ENCODE measurements around the gene TRPM7. TPM values are rescaled to one million over a fixed set of nuclear protein-coding genes. Genes with fewer than 3 reads are reported as not detected.
"Not testable (repeated sequence)": the region's sequence is repeated elsewhere in the genome, so short reads cannot be mapped to it uniquely, and the experiment has no call there.

Gene TRPM7
- total RNA-seq, 1 experiment from 2014 or later, result 40.2 TPM

DNA sequence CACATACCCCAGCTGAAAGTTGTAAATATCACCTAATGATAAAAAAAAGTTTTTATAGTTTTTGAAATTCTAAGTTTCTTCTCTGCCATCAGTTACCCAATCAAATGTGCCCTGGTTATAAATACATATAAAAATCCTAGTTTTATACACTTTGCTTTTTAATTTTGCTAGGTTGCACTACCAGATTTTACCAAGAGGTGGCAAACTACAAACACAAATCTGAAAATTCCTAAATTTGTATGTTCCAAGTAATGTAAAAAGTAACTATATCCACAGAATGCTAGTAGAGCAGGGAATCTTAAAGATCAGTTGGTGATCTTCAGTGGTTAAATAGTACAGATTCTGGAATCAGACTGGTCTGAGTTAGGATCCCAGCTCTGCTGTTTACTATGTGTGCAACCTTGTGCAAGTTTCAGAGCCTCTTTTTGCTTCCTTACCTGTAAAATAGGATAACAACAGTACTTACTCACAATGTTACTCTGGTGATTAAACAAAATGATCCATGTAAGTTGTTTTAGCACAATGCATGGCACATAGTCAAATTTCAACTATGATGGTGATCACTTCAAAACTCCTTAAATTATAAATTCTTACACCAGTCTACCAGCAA lies 11.0 kb downstream of the TRPM7 start:
- no peak for DNase-seq (ENCODE audit: extremely low read depth, low read depth)

- no peak for DNase-seq (ENCODE audit: extremely low read depth, low read depth)
These were observed 16.5 kb downstream of the TRPM7 start for GRCh38 chr15:50670115-50670514.

DNA sequence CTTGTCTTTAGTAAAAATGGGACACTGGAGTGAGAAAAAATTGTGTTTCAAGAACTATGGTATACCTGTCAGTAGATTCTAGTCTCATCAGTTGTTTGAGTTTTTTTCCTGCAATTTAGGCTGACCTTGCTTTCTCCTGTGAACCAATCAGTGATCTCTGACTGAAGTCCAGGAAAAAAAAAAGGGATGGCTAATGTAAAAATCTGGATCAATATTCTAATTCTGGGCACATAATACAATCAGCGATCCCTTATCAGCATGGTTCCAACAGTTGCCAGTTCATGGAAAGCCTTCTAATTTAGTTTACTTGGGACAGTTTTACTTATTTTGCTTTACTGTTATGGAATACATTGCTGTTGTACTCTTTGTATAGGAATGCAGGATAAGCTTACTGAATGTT lies 17.0 kb downstream of the TRPM7 start:
- no peak for DNase-seq (ENCODE audit: extremely low read depth, low read depth)

DNA sequence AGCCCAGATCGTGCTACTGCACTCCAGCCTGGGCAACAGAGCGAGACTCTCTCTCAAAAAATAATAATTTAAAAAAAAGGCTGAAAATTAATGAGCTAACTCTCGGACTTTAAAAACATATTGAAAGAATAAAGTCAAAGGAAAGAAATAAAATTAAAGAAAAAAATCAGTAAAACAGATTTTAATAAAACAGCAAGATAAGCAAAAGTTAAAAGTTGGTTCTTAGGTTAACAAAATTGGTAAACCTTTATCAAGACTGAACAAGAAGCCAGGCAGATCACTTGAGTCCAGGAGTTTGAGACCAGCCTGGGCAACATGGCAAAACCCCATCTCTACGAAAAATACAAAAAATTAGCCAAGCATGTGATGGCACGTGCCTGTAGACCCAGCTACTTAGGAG lies 20.7 kb downstream of the TRPM7 start:
- DNase-seq (ENCODE audit: extremely low read depth, low read depth), result no peak

DNA sequence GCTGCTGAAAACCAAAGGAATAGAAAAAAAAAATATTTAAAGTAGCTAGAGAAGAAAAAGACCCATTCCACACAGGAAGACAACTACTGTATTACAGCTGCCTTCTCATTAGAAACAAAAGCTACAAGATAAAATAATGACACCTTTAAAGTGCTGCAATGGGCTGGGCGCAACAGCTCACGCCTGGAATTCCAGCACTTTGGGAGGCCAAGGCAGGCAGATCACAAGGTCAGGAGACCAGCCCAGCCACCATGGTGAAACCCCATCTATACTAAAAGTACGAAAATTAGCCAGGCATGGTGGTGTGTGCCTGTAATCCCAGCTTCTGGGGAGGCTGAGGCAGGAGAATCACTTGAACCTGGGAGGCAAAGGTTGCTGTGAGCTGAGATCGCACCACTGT lies 31.0 kb downstream of the TRPM7 start:
- no peak for DNase-seq (ENCODE audit: extremely low read depth, low read depth)

DNA sequence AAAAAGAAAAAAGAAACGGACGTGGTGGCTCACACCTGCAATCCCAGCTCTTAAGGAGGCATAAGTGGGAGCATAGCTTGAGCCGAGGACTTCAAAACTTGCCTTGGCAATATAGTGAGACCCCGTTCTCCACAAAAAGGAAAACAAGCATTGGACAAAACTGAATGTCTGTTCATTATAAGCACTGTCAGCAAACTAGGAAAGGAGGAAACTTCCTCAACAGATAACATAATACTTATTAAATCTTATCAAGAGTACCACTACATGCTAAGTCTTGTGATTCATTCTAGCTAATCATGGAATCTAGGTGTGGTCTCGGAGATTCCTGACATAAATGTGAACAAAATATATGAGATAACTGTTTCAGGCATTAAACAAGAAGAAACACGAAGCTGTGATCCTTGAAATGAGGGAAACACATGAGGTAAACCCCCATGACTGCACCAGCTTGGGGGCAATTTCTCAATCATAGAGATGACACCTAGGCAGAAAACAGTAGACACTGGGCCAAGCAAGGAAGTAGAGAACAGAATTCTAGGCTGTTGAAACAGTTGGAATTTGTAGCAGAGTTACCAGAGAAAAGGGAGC lies 33.3 kb downstream of the TRPM7 start:
- no peak for DNase-seq (ENCODE audit: extremely low read depth, low read depth)

GRCh38 chr15:50652671-50653070 lies 33.9 kb downstream of the TRPM7 start:
- no peak for DNase-seq (ENCODE audit: extremely low read depth, low read depth)

- DNase-seq (ENCODE audit: extremely low read depth, low read depth), result no peak
These were observed 45.3 kb downstream of the TRPM7 start for GRCh38 chr15:50641318-50641717.

DNA sequence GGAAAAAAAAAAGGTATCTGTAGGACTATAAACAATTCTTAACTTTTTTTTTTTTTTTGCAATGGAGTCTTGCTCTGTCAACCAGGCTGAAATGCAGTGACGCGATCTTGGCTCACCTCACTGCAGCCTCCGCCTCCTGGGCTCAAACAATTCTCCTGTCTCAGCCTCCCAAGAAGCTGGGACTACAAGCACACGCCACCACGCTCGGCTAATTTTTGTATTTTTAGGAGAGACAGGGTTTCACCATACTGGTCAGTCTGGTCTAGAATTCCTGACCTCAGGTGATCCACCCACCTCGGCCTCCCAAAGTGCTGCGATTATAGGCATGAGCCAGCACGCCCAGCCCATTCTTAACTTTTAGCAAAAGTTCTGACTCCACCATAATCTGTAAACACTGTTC lies 50.5 kb downstream of the TRPM7 start:
- no peak for DNase-seq (ENCODE audit: extremely low read depth, low read depth)

DNA sequence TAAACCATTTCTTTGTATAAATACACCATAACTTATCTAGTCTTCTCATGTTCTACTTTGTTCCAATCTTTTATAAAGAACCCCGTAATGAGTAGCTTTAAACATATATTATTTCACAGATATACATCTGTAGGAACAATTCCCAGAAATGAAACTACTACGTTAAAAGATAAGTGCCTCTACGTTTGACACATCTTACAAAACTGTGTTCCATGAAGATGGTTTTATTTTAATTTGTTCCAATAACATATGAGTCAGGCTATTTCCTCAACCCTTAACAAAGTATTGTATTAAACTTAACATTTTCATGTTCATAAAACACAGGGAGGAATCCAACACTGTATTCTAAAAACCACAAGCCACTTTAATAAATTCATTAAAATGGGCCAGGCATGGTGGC lies 52.9 kb downstream of the TRPM7 start:
- no peak for DNase-seq (ENCODE audit: extremely low read depth, low read depth)

GRCh38 chr15:50628421-50628820 lies 58.2 kb downstream of the TRPM7 start:
- DNase-seq (ENCODE audit: extremely low read depth, low read depth), result no peak

GRCh38 chr15:50627351-50628055 lies 59.1 kb downstream of the TRPM7 start:
- no peak for DNase-seq (ENCODE audit: extremely low read depth, low read depth)

GRCh38 chr15:50624616-50625168 lies 61.9 kb downstream of the TRPM7 start:
- DNase-seq (ENCODE audit: extremely low read depth, low read depth), result no peak

- peak; percentile 16 for DNase-seq (ENCODE audit: extremely low read depth, low read depth)
These were observed 64.1 kb downstream of the TRPM7 start for GRCh38 chr15:50622361-50622943.

DNA sequence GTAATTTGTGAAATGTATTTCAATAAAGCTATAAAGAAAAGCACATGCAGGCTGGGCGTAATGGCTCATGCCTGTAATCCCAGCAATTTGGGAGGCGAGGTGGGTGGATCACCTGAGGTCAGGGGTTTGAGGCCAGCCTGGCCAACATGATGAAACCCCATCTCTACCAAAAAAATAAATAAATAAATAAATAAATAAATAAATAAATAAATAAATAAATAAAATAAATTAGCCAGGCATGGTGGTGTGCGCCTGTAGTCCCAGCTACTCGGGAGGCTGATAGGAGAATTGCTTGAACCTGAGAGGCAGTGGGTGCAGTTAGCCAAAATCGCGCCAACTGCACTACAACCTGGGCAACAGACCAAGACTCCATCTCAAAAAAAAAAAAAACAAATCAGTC lies 69.6 kb downstream of the TRPM7 start:
- DNase-seq (ENCODE audit: extremely low read depth, low read depth), result not testable (repeated sequence)

DNA sequence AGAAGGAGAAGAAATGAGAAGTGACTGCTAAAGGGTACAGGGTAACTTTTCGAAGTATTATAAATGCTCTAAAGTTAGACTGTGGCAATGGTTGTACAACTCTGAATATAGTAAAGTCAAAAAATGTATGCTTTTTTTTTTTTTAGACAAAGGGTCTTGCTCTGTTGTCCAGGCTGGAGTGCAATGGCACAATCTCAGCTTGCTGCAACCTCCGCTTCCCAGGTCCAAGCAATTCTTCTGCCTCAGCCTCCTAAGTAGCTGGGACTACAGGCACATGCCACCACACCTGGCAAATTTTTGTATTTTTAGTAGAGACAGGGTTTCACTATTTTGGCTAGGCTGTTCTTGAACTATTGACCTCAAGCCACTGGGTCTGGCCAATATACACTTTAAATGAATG lies 70.0 kb downstream of the TRPM7 start:
- not testable (repeated sequence) for DNase-seq (ENCODE audit: extremely low read depth, low read depth)

DNA sequence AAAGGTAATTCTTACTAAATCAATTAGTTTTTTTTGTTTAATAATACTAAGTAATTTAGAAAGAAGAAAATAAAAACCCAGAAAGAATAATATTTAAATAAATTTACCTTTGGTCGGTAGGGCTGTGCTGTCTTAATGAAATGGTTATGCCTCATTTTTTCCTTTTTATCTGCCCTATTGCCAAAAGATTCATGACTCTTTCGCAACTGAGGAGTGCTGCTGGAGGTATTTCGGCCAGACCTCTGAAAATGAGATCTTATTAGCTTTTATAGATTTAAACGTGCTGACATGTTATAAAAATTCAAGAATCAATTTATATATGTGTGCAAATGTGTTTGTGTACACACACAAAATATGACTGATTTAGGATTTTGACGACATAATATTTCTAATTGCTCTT lies 73.0 kb downstream of the TRPM7 start:
- no peak for DNase-seq (ENCODE audit: extremely low read depth, low read depth)

DNA sequence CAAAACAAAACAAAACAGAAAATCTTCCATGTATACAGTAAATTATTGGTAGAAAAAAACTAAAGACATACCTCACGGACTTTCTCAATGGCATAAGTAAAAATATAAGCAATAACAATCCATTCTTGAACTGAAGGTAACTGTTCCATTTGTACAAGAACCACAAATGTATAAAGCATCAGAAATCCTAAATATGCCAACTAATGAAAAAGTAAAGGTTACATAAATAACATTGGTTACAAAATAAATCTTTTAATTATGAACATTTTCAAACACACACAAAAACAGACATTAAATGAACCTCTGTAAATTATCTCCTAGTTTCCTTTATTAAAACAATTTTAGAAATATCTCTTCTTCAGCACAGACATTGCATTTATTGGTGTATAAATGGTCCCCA lies 79.5 kb downstream of the TRPM7 start:
- DNase-seq (ENCODE audit: extremely low read depth, low read depth), result no peak

DNA sequence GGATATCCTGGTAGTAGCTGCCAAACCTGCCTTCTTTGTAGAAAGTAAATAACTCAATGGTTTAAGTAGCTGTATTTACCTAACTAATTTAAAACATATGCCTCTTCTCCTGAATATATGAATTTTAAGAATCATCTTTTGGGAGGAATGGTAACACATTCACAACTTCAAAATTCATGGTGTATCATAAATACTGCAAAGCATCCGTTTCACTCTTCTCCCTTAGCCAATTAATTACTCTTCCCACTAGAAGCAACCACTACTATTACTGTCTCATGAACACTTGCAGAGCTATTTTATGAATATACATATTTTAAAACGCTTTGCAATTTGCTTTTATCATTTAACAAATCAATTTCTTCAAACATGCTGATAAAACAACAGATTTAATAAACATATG lies 81.1 kb downstream of the TRPM7 start:
- no peak for DNase-seq (ENCODE audit: extremely low read depth, low read depth)

DNA sequence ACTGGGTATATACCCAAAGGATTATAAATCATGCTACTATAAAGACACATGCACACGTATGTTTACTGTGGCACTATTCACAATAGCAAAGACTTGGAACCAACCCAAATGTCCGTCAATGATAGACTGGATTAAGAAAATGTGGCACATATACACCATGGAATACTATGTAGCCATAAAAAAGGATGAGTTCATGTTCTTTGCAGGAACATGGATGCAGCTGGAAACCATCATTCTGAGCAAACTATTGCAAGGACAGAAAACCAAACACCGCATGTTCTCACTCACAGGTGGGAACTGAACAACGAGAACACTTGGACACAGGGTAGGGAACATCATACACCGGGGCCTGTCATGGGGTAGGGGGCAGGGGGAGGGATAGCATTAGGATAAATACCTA lies 84.6 kb downstream of the TRPM7 start:
- not testable (repeated sequence) for DNase-seq (ENCODE audit: extremely low read depth, low read depth)

- no peak for DNase-seq (ENCODE audit: extremely low read depth, low read depth)
These were observed 92.3 kb downstream of the TRPM7 start for GRCh38 chr15:50594311-50594710.

DNA sequence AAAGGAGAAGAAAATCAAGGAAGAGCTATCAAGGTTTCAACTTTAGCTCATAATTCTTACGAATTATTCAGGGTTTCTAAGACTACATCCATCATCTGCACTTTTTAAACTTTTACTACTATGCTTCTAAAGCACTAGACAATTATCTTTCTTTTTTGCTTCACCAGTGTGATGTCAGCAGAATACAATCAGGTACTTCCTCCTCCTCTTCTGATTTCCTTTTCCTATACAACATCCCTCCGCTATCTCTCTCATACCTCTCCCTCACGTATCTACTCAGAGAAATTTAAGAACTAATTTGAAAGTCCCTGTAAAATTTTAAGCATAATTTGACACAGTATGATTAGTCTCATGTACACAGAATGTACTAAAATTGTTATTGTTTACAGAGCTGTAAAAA lies 92.8 kb downstream of the TRPM7 start:
- DNase-seq (ENCODE audit: extremely low read depth, low read depth), result no peak

Measured in NCI-H460 (cell line).